Measurements from ENCODE around the gene SLC12A9.

The SLC12A9 gene

GRCh38 chr7:100897772-100898454 is 45.4 kb downstream of the SLC12A9 start:
- no peak for DNase-seq

GRCh38 chr7:100899432-100899831 is 46.9 kb downstream of the SLC12A9 start:
- DNase-seq: no peak

GRCh38 chr7:100900978-100901377 is 48.5 kb downstream of the SLC12A9 start:
- no peak for DNase-seq

- no peak for DNase-seq
Measured at GRCh38 chr7:100901921-100902332, 49.4 kb downstream of the SLC12A9 start.

GRCh38 chr7:100902638-100903037 is 50.1 kb downstream of the SLC12A9 start:
- no peak for DNase-seq

- DNase-seq: no peak
Measured at GRCh38 chr7:100908512-100908911, 56.0 kb downstream of the SLC12A9 start.

- peak; percentile 24 for DNase-seq
Measured at GRCh38 chr7:100910443-100910842, 57.9 kb downstream of the SLC12A9 start.

- no peak for DNase-seq
Measured at GRCh38 chr7:100911484-100911883, 59.0 kb downstream of the SLC12A9 start.

GRCh38 chr7:100914208-100914878 is 61.8 kb downstream of the SLC12A9 start:
- no peak for DNase-seq

- DNase-seq: no peak
Measured at GRCh38 chr7:100914879-100915447, 62.5 kb downstream of the SLC12A9 start.
